Calu3 (cell line): ENCODE data around the gene MT1B. TPM values are rescaled to one million over a fixed set of nuclear protein-coding genes. Genes with fewer than 3 reads are reported as not detected.

Source experiments
- BruUV-seq: library from RNA; stranded (reverse); fragments of 400-500 nt; replicated peaks from 2 replicates; lab custom pipeline; 2021; lab: Mats Ljungman, UMichigan
- CTCF ChIA-PET: fragments of 300-600 bp; sonication (Branson Sonifier 250); formaldehyde crosslinking; loops from one replicate; lab custom pipeline; 2022; ENCODE audit warnings: antibody characterized with exemption; lab: Charles Lee
- DNase-seq: peaks from one replicate; pipeline ENCODE4 v3.0.0; 2022
- H3K27ac Mint-ChIP-seq: one replicate; pipeline ENCODE4 v1.8.0; 2022; ENCODE audit warnings: mixed read lengths; ENCODE audit not compliant: unreplicated experiment
- H3K27me3 Mint-ChIP-seq: one replicate; pipeline ENCODE4 v1.8.0; 2022; ENCODE audit warnings: mixed read lengths; ENCODE audit not compliant: unreplicated experiment
- H3K36me3 Mint-ChIP-seq: one replicate; pipeline ENCODE4 v1.8.0; 2022; ENCODE audit warnings: mild to moderate bottlenecking, moderate library complexity, mixed read lengths; ENCODE audit not compliant: insufficient read depth, unreplicated experiment
- H3K4me1 Mint-ChIP-seq: one replicate; pipeline ENCODE4 v1.8.0; 2022; ENCODE audit warnings: mild to moderate bottlenecking, low read depth, mixed read lengths; ENCODE audit not compliant: unreplicated experiment
- H3K4me3 Mint-ChIP-seq: one replicate; pipeline ENCODE4 v1.8.0; 2022; ENCODE audit warnings: mild to moderate bottlenecking, low read depth, moderate library complexity, mixed read lengths; ENCODE audit not compliant: unreplicated experiment
- H3K9me3 Mint-ChIP-seq: one replicate; pipeline ENCODE4 v1.8.0; 2022; ENCODE audit warnings: low read depth, mixed read lengths; ENCODE audit not compliant: unreplicated experiment
- intact Hi-C: fragments of 100-400 bp; cut with micrococcal nuclease; formaldehyde crosslinking; loops from one replicate; pipeline ENCODE4 v1.10.0; 2022; ENCODE audit not compliant: unreplicated experiment
- total RNA-seq: library from RNA; stranded (reverse); gene quantifications from 2 replicates; pipeline ENCODE4 v1.2.3, GENCODE V29; 2022
- TF ChIP-seq, protein P1 (sequence below): fragments of 200-600 bp; IDR thresholded peaks from one replicate; pipeline ENCODE4 v1.8.0; 2022; ENCODE audit warnings: antibody characterized with exemption; ENCODE audit not compliant: unreplicated experiment

MT1B gene
- total RNA-seq, 1 experiment from 2014 or later, result not detected

DNA sequence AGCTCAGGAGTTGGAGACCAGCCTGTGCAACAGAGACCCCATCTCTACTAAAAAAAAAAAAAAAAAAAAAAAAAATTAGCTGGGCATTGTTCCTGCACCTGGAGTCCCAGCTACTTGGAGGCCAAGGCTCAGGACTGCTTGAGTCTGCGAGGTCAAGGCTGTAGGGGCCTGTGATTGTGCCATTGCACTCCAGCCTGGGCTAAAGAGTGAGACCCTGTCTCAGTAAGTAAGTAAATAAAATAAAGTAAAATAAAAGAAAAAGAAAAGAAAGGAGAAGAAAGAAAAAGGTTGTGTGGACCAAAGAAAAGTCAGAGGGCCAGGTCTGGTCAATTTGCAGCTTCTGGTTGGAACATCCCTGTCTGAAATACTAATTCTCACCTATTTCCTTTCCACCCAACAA is 48.9 kb downstream of the MT1B start:
- TF ChIP-seq, protein P1, sequence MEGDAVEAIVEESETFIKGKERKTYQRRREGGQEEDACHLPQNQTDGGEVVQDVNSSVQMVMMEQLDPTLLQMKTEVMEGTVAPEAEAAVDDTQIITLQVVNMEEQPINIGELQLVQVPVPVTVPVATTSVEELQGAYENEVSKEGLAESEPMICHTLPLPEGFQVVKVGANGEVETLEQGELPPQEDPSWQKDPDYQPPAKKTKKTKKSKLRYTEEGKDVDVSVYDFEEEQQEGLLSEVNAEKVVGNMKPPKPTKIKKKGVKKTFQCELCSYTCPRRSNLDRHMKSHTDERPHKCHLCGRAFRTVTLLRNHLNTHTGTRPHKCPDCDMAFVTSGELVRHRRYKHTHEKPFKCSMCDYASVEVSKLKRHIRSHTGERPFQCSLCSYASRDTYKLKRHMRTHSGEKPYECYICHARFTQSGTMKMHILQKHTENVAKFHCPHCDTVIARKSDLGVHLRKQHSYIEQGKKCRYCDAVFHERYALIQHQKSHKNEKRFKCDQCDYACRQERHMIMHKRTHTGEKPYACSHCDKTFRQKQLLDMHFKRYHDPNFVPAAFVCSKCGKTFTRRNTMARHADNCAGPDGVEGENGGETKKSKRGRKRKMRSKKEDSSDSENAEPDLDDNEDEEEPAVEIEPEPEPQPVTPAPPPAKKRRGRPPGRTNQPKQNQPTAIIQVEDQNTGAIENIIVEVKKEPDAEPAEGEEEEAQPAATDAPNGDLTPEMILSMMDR, result no peak
- Mint-ChIP-seq H3K4me3 (no peak overlapping the region), H3K27ac (no peak overlapping the region), H3K9me3 (peaks cover 2% of the 10 kb centered on the region), H3K4me1 (no peaks in the 10 kb centered on the region), H3K36me3 (no peaks in the 10 kb centered on the region), H3K27me3 (no peaks in the 10 kb centered on the region)
- intact Hi-C loops, result no loop called here
- DNase-seq, result no peak
- BruUV-seq, result no TSS peak
- CTCF ChIA-PET, result interaction anchor here (0.7 to 3.0 kb wide), 6 partner anchors 28 to 124 kb away, joined by 3 to 71 read pairs (median 16); no protein-coding TSS in a partner anchor

DNA sequence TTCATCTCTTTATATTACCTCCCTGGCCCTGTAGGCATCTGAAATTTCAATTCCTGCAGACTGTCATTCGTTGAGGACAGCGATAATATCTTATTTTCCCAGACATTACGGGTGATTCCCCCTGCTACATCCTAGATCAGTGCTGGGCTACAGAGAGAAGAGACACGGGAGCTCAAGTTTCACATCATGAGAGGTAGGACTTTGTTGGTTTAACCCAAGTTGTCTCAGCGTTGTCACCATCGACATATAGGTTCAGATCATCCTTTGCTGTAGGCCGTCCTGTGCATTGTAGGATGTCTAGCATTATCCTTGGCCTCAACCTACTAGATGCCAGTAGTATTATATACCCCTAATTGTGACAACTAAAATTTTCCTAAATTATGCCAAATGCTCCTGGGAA is 49.8 kb downstream of the MT1B start:
- Mint-ChIP-seq H3K27ac (no peak overlapping the region), H3K4me1 (no peaks in the 10 kb centered on the region), H3K9me3 (peaks cover 2% of the 10 kb centered on the region), H3K27me3 (no peaks in the 10 kb centered on the region), H3K4me3 (no peak overlapping the region), H3K36me3 (no peaks in the 10 kb centered on the region)
- BruUV-seq, result no TSS peak
- DNase-seq, result no peak
- intact Hi-C loops, result no loop called here
- CTCF ChIA-PET, result interaction anchor here (0.5 to 3.0 kb wide), 18 partner anchors 10 to 369 kb away, joined by 3 to 71 read pairs (median 6); partner anchors contain the start of gene MT2A
- TF ChIP-seq, protein P1, result no peak

Other genes starting within 250 kb of the MT1B start
- gene AMFR, start 226.3 kb upstream of the MT1B start, total RNA-seq, result 108 and 116 TPM in 2 replicates
- gene NUDT21, start 200.6 kb upstream of the MT1B start, total RNA-seq, result 234 and 266 TPM in 2 replicates
- gene OGFOD1, start 200.3 kb upstream of the MT1B start, total RNA-seq, result 59.6 and 60.6 TPM in 2 replicates
- gene BBS2, start 131.9 kb upstream of the MT1B start, total RNA-seq, result 35.5 and 36.4 TPM in 2 replicates
- not detected in 2 replicates for gene MT4, start 86.8 kb upstream of the MT1B start, total RNA-seq
- not detected in 2 replicates for gene MT3, start 62.4 kb upstream of the MT1B start, total RNA-seq
- 8.2 and 28.1 TPM in 2 replicates for gene MT2A, start 43.3 kb upstream of the MT1B start, total RNA-seq
- gene MT1E, start 26.1 kb upstream of the MT1B start, total RNA-seq, result not detected in 2 replicates
- not detected in 2 replicates for gene MT1M, start 19.2 kb upstream of the MT1B start, total RNA-seq
- not detected in 2 replicates for gene MT1A, start 13.2 kb upstream of the MT1B start, total RNA-seq
- 2.6 and 7.7 TPM in 2 replicates for gene MT1F, start 6.1 kb downstream of the MT1B start, total RNA-seq
- not detected in 2 replicates for gene MT1G, start 16.2 kb downstream of the MT1B start, total RNA-seq
- not detected in 2 replicates for gene MT1H, start 17.9 kb downstream of the MT1B start, total RNA-seq
- 5.3 and 15.4 TPM in 2 replicates for gene MT1X, start 30.6 kb downstream of the MT1B start, total RNA-seq
- gene NUP93, start 78.2 kb downstream of the MT1B start, total RNA-seq, result 120 and 123 TPM in 2 replicates
- not detected in 2 replicates for gene SLC12A3, start 213.3 kb downstream of the MT1B start, total RNA-seq